OCI-LY1 (cell line): ENCODE data around the gene JUP.

ENCODE experiments used
- H2AFZ ChIP-seq: fragments of 200-600 bp; sonication (generic), shearing (Covaris generic); 2 replicates; pipeline ENCODE4 v1.6.0; 2014; ENCODE audit warnings: antibody characterized with exemption, mild to moderate bottlenecking, low read length
- H3F3A ChIP-seq: fragments of 200-600 bp; sonication (generic), shearing (Covaris generic); 2 replicates; pipeline ENCODE4 v1.6.0; 2014; ENCODE audit warnings: mild to moderate bottlenecking, antibody characterized with exemption, low read length, moderate library complexity; ENCODE audit not compliant: insufficient read depth
- H3K27ac ChIP-seq: fragments of 200-600 bp; sonication (generic); 2 replicates; pipeline ENCODE4 v1.5.1; 2014; ENCODE audit warnings: low read length, mixed run types, mild to moderate bottlenecking, low read depth; ENCODE audit not compliant: poor library complexity, severe bottlenecking
- H3K27me3 ChIP-seq: fragments of 200-600 bp; sonication (generic); 2 replicates; pipeline ENCODE4 v1.6.0; 2014; ENCODE audit warnings: antibody characterized with exemption, mild to moderate bottlenecking, low read length, moderate library complexity; ENCODE audit not compliant: insufficient read depth
- H3K36me3 ChIP-seq: fragments of 200-600 bp; sonication (generic); 2 replicates; pipeline ENCODE4 v1.6.1; 2014; ENCODE audit warnings: mild to moderate bottlenecking, antibody characterized with exemption, low read length, moderate library complexity, mixed read lengths; ENCODE audit not compliant: insufficient read depth
- H3K4me1 ChIP-seq: fragments of 200-600 bp; sonication (generic); 2 replicates; pipeline ENCODE4 v1.5.1; 2014; ENCODE audit warnings: mild to moderate bottlenecking, low read length, moderate library complexity; ENCODE audit not compliant: insufficient read depth, severe bottlenecking
- H3K4me2 ChIP-seq: fragments of 200-600 bp; sonication (generic), shearing (Covaris generic); 2 replicates; pipeline ENCODE4 v1.6.1; 2014; ENCODE audit warnings: low read length
- H3K4me3 ChIP-seq: fragments of 200-600 bp; sonication (generic); 2 replicates; pipeline ENCODE4 v1.5.1; 2014; ENCODE audit warnings: low read length, low read depth, mild to moderate bottlenecking, mixed read lengths; ENCODE audit not compliant: poor library complexity, severe bottlenecking
- H3K79me2 ChIP-seq: fragments of 200-600 bp; shearing (Covaris generic); 2 replicates; pipeline ENCODE4 v1.6.1; 2016; ENCODE audit warnings: mixed run types, low read length, mixed read lengths; ENCODE audit not compliant: insufficient read depth
- H3K9ac ChIP-seq: fragments of 200-600 bp; sonication (generic), shearing (Covaris generic); 2 replicates; pipeline ENCODE4 v1.6.1; 2014; ENCODE audit warnings: mild to moderate bottlenecking, low read length, mixed read lengths
- H3K9me2 ChIP-seq: fragments of 200-600 bp; sonication (generic), shearing (Covaris generic); 2 replicates; pipeline ENCODE4 v1.6.1; 2014; ENCODE audit warnings: low read depth, mild to moderate bottlenecking, low read length, mixed read lengths
- H3K9me3 ChIP-seq: fragments of 200-600 bp; shearing (Covaris generic); 2 replicates; pipeline ENCODE4 v1.6.1; 2014; ENCODE audit warnings: low read length, mixed read lengths
- H4K20me1 ChIP-seq: fragments of 200-600 bp; sonication (generic), shearing (Covaris generic); 2 replicates; pipeline ENCODE4 v1.6.0; 2016; ENCODE audit warnings: mild to moderate bottlenecking, low read length; ENCODE audit not compliant: insufficient read depth
- EZH2 ChIP-seq: fragments of 200-600 bp; sonication (generic), shearing (Covaris generic); IDR thresholded peaks from 2 replicates; pipeline ENCODE4 v1.8.0; 2017; ENCODE audit warnings: borderline replicate concordance, mixed run types, mild to moderate bottlenecking, antibody characterized with exemption, low read length, moderate library complexity, mixed read lengths
- TF ChIP-seq, protein P1 (sequence below): fragments of 200-600 bp; sonication (generic), shearing (Covaris generic); IDR thresholded peaks from 2 replicates; pipeline ENCODE4 v1.5.1; 2017; ENCODE audit warnings: mild to moderate bottlenecking, antibody characterized with exemption, low read length, moderate library complexity, mixed read lengths

Gene JUP

DNA sequence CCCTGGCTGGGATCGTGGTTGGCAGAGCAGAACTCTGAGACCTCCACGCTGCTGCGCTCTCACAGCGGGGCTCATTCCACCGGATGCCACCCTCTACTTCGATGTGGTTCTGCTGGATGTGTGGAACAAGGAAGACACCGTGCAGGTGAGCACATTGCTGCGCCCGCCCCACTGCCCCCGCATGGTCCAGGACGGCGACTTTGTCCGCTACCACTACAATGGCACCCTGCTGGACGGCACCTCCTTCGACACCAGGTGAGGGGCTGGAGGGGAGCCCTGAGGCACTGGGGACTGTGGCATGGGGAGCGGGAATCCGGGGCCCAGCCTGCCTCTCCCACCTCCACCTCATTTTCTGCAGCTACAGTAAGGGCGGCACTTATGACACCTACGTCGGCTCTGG is 31.5 kb upstream of the JUP start:
- TF ChIP-seq EZH2 = no peak
- TF ChIP-seq, protein P1, sequence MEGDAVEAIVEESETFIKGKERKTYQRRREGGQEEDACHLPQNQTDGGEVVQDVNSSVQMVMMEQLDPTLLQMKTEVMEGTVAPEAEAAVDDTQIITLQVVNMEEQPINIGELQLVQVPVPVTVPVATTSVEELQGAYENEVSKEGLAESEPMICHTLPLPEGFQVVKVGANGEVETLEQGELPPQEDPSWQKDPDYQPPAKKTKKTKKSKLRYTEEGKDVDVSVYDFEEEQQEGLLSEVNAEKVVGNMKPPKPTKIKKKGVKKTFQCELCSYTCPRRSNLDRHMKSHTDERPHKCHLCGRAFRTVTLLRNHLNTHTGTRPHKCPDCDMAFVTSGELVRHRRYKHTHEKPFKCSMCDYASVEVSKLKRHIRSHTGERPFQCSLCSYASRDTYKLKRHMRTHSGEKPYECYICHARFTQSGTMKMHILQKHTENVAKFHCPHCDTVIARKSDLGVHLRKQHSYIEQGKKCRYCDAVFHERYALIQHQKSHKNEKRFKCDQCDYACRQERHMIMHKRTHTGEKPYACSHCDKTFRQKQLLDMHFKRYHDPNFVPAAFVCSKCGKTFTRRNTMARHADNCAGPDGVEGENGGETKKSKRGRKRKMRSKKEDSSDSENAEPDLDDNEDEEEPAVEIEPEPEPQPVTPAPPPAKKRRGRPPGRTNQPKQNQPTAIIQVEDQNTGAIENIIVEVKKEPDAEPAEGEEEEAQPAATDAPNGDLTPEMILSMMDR = no peak
- Histone ChIP-seq H3K4me2 (peak overlapping the region; percentile 20; the same call in 1 of the 2 replicates), H3F3A (no peaks in the 10 kb centered on the region)

DNA sequence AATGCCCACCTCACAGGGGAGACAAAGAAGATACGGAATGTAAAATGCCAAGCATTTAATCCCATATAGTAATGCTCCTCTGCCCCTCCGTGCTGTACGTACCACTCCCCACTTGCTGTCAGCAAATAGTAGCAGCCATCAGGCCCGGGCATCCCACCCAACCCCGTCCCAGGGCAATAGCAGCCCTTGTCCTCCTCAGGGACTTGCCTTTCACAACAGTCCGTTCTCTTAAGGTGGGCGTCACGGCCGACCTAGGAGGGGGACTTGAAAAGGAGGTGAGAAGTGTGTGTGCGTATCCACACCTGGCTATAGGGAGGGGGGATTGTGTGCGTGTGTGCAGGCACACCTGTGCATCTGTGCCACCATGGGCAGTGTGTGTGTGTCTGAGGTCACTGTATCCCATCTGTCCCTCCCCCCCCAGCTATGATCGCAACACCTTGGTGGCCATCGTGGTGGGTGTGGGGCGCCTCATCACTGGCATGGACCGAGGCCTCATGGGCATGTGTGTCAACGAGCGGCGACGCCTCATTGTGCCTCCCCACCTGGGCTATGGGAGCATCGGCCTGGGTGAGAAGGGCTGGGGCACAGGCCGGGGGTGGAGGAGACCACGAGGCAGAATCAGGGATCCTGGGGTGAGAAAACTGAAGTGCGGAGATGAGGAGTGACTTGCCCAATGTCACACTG is 30.3 kb upstream of the JUP start:
- Histone ChIP-seq H3K4me3 (no peak overlapping the region), H3K9me3 (no peaks in the 10 kb centered on the region), H3K27ac (no peak overlapping the region), H2AFZ (no peak overlapping the region), H3F3A (no peaks in the 10 kb centered on the region), H3K9me2 (no peaks in the 10 kb centered on the region), H4K20me1 (no peaks in the 10 kb centered on the region), H3K27me3 (peaks cover 18% of the 10 kb centered on the region; the same call in 1 of the 2 replicates), H3K36me3 (no peaks in the 10 kb centered on the region), H3K9ac (no peak overlapping the region), H3K4me2 (no peak overlapping the region), H3K79me2 (no peaks in the 10 kb centered on the region), H3K4me1 (peaks cover 17% of the 10 kb centered on the region)
- TF ChIP-seq, protein P1 = no peak
- TF ChIP-seq EZH2 = no peak

More for the DNA sequence above, 31.5 kb upstream of the JUP start:
- Histone ChIP-seq H3K9me2 (no peaks in the 10 kb centered on the region), H3K36me3 (no peaks in the 10 kb centered on the region), H3K9ac (no peak overlapping the region), H3K9me3 (no peaks in the 10 kb centered on the region), H3K4me1 (peaks cover 10% of the 10 kb centered on the region), H3K27me3 (peaks cover 18% of the 10 kb centered on the region; the same call in 1 of the 2 replicates), H4K20me1 (no peaks in the 10 kb centered on the region), H3K79me2 (no peaks in the 10 kb centered on the region), H3K4me3 (no peak overlapping the region), H2AFZ (no peak overlapping the region), H3K27ac (no peak overlapping the region)

DNA sequence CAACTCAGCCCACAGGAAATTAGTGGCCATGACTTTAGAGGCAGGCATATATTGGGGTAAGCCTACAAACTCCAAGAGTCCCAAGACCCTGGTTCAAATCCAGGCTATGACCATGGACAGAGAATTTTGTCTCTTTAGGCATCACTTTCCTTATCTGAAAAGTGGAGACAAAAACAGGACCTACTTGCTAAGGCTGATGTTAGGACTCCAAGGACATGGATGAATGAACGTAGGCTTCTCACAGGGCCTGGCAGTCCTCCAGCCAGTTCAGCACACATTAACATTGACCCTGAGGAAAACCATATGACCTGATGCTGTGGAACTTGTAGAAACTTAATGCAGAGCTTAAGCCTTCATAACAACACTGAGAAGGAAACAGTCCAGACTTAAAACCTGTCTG is 27.7 kb upstream of the JUP start:
- Histone ChIP-seq H2AFZ (no peak overlapping the region), H3K9me3 (no peaks in the 10 kb centered on the region), H3K36me3 (no peaks in the 10 kb centered on the region), H3K9me2 (no peaks in the 10 kb centered on the region), H4K20me1 (no peaks in the 10 kb centered on the region), H3K4me3 (no peak overlapping the region), H3K27ac (no peak overlapping the region), H3K79me2 (no peaks in the 10 kb centered on the region), H3K4me1 (peaks cover 16% of the 10 kb centered on the region), H3K4me2 (no peak overlapping the region), H3F3A (no peaks in the 10 kb centered on the region), H3K27me3 (peaks cover 21% of the 10 kb centered on the region; the same call in 1 of the 2 replicates), H3K9ac (no peak overlapping the region)
- TF ChIP-seq, protein P1 = no peak
- TF ChIP-seq EZH2 = no peak
